ENCODE measurements around the gene TGM6. TPM values are rescaled to one million over a fixed set of nuclear protein-coding genes. Genes with fewer than 3 reads are reported as not detected.
A peak's percentile ranks its signal among the peaks of the same experiment; 100 is the strongest.

TGM6 gene
- total RNA-seq, 1 experiment from 2014 or later, result not detected

GRCh38 chr20:2475850-2476741, 95.4 kb downstream of the TGM6 start:
- H3K36me3 Mint-ChIP-seq, result peaks cover 10% of the 10 kb centered on the region; the same call in 1 of the 2 replicates
- ATAC-seq (peak; percentile 24), DNase-seq (ENCODE audit: low spot score) (no peak)
- TF ChIP-seq GABPB1 (CRISPR knock-in tag; IDR thresholded peaks at IDR 0.05), result peak; percentile 64; the same call in 1 of the 2 replicates
- no peak for TF ChIP-seq CBFB (CRISPR knock-in tag; IDR thresholded peaks at IDR 0.05; ENCODE audit: low read depth)
- no peak overlapping the region for H3K4me3 Mint-ChIP-seq
- H3K4me1 Mint-ChIP-seq, result peaks cover 26% of the 10 kb centered on the region
- no peak overlapping the region for H3K27ac Mint-ChIP-seq
- H3K9me3 Mint-ChIP-seq, result peaks cover 8% of the 10 kb centered on the region; the same call in 1 of the 2 replicates
- no peaks in the 10 kb centered on the region for H3K27me3 Mint-ChIP-seq (ENCODE audit: low read depth)
- ChIA-PET CTCF (interaction anchor here (0.7 to 2.6 kb wide), 10 partner anchors 19 to 303 kb away, joined by 3 to 26 read pairs (median 5); no protein-coding TSS in a partner anchor), POLR2A (no interaction called here)

- peaks cover 8% of the 10 kb centered on the region; the same call in 1 of the 2 replicates for H3K9me3 Mint-ChIP-seq
- H3K4me1 Mint-ChIP-seq, result peaks cover 23% of the 10 kb centered on the region
- 0 out of 2 replicates have a peak overlapping the region, but pooled peaks have one; percentile 2 for H3K27ac Mint-ChIP-seq
- H3K4me3 Mint-ChIP-seq, result no peak overlapping the region
- peak; percentile 92 for ATAC-seq
- POLR2A ChIA-PET, result no interaction called here
- no peak for DNase-seq (ENCODE audit: low spot score)
- no peak for TF ChIP-seq FOXK1 (CRISPR knock-in tag; IDR thresholded peaks at IDR 0.05)
- no peak for TF ChIP-seq ZNF416 (CRISPR knock-in tag; IDR thresholded peaks at IDR 0.05)
- H3K27me3 Mint-ChIP-seq (ENCODE audit: low read depth), result no peaks in the 10 kb centered on the region
- CTCF ChIA-PET, result interaction anchor here (0.6 to 2.6 kb wide), 15 partner anchors 9 to 304 kb away, joined by 3 to 26 read pairs (median 4); no protein-coding TSS in a partner anchor
- H3K36me3 Mint-ChIP-seq, result peaks cover 14% of the 10 kb centered on the region; the same call in 1 of the 2 replicates
These were observed 96.3 kb downstream of the TGM6 start for GRCh38 chr20:2476742-2477615.

GRCh38 chr20:2480381-2480780, 99.7 kb downstream of the TGM6 start:
- POLR2A ChIA-PET, result no interaction called here
- Mint-ChIP-seq H3K9me3 (peaks cover 8% of the 10 kb centered on the region; the same call in 1 of the 2 replicates), H3K4me3 (no peak overlapping the region), H3K4me1 (peaks cover 16% of the 10 kb centered on the region), H3K36me3 (peaks cover 29% of the 10 kb centered on the region; the same call in 1 of the 2 replicates), H3K27ac (no peak overlapping the region), H3K27me3 (ENCODE audit: low read depth) (no peaks in the 10 kb centered on the region)
- TF ChIP-seq MYBL2 (CRISPR knock-in tag; IDR thresholded peaks at IDR 0.05) (no peak), RORB (CRISPR knock-in tag; IDR thresholded peaks at IDR 0.05) (no peak), ZNF138 (CRISPR knock-in tag; conservative IDR thresholded peaks at IDR 0.05) (no peak), FOXP1 (CRISPR knock-in tag; IDR thresholded peaks at IDR 0.05; ENCODE audit: borderline replicate concordance) (no peak), ZNF425 (CRISPR knock-in tag; conservative IDR thresholded peaks at IDR 0.05) (no peak), USF1 (CRISPR knock-in tag; IDR thresholded peaks at IDR 0.05) (no peak), SMAD4 (CRISPR knock-in tag; IDR thresholded peaks at IDR 0.05) (no peak), CDX4 (CRISPR knock-in tag; IDR thresholded peaks at IDR 0.05; ENCODE audit: borderline replicate concordance) (no peak), PREB (CRISPR knock-in tag; IDR thresholded peaks at IDR 0.05; ENCODE audit: borderline replicate concordance) (no peak), ZNF263 (CRISPR knock-in tag; IDR thresholded peaks at IDR 0.05; ENCODE audit: low read depth) (no peak), JAZF1 (CRISPR knock-in tag; IDR thresholded peaks at IDR 0.05) (no peak), ZSCAN18 (CRISPR knock-in tag; IDR thresholded peaks at IDR 0.05) (no peak), NFATC4 (CRISPR knock-in tag; IDR thresholded peaks at IDR 0.05) (no peak), STAT6 (CRISPR knock-in tag; conservative IDR thresholded peaks at IDR 0.05; ENCODE audit: low read depth) (no peak)
- no peak for ATAC-seq
- CTCF ChIA-PET, result no interaction called here
- DNase-seq (ENCODE audit: low spot score), result no peak

All from WTC11 (cell line).